ENCODE results near the gene TJP1.

The TJP1 gene

GRCh38 chr15:29844290-29844903 lies 22.1 kb upstream of the TJP1 start:
- no peak for TF ChIP-seq TCF4 (CRISPR knock-in tag; IDR thresholded peaks at IDR 0.05; ENCODE audit: borderline replicate concordance)
- TF ChIP-seq ISL1 (CRISPR knock-in tag; IDR thresholded peaks at IDR 0.05): no peak
- no peak for TF ChIP-seq ARNTL (CRISPR knock-in tag; IDR thresholded peaks at IDR 0.05; ENCODE audit: borderline replicate concordance, low read depth)
- TF ChIP-seq BACH2 (CRISPR knock-in tag; IDR thresholded peaks at IDR 0.05; ENCODE audit: borderline replicate concordance): no peak
- TF ChIP-seq OSR1 (CRISPR knock-in tag; IDR thresholded peaks at IDR 0.05): no peak
- no peak for TF ChIP-seq PPARA (CRISPR knock-in tag; IDR thresholded peaks at IDR 0.05; ENCODE audit: borderline replicate concordance)
- ATAC-seq: no peak

GRCh38 chr15:29842290-29842689 lies 20.0 kb upstream of the TJP1 start:
- ATAC-seq: no peak
- TF ChIP-seq ZNF8 (CRISPR knock-in tag; IDR thresholded peaks at IDR 0.05): no peak
- no peak for TF ChIP-seq ZFP3 (CRISPR knock-in tag; IDR thresholded peaks at IDR 0.05)
- no peak for TF ChIP-seq CSRNP3 (CRISPR knock-in tag; IDR thresholded peaks at IDR 0.05)
- no peak for TF ChIP-seq ZNF70 (CRISPR knock-in tag; IDR thresholded peaks at IDR 0.05)
- TF ChIP-seq RARB (CRISPR knock-in tag; IDR thresholded peaks at IDR 0.05): no peak
- TF ChIP-seq TCF4 (CRISPR knock-in tag; IDR thresholded peaks at IDR 0.05; ENCODE audit: borderline replicate concordance): no peak
- no peak for TF ChIP-seq TSHZ2 (CRISPR knock-in tag; IDR thresholded peaks at IDR 0.05)
- TF ChIP-seq OSR1 (CRISPR knock-in tag; IDR thresholded peaks at IDR 0.05): no peak
- no peak for TF ChIP-seq CSDC2 (CRISPR knock-in tag; IDR thresholded peaks at IDR 0.05)
- no peak for TF ChIP-seq PATZ1 (CRISPR knock-in tag; IDR thresholded peaks at IDR 0.05; ENCODE audit: borderline replicate concordance)
- no peak for TF ChIP-seq BACH2 (CRISPR knock-in tag; IDR thresholded peaks at IDR 0.05; ENCODE audit: borderline replicate concordance)
- TF ChIP-seq CREB5 (CRISPR knock-in tag; IDR thresholded peaks at IDR 0.05; ENCODE audit: low read depth): no peak
- no peak for TF ChIP-seq ARNTL (CRISPR knock-in tag; IDR thresholded peaks at IDR 0.05; ENCODE audit: borderline replicate concordance, low read depth)
- no peak for TF ChIP-seq PPARA (CRISPR knock-in tag; IDR thresholded peaks at IDR 0.05; ENCODE audit: borderline replicate concordance)

GRCh38 chr15:29840926-29841325 lies 18.7 kb upstream of the TJP1 start:
- TF ChIP-seq TOX (CRISPR knock-in tag; IDR thresholded peaks at IDR 0.05; ENCODE audit: borderline replicate concordance): no peak
- no peak for TF ChIP-seq ESRRG (CRISPR knock-in tag; IDR thresholded peaks at IDR 0.05)
- no peak for TF ChIP-seq ZC3H10 (CRISPR knock-in tag; IDR thresholded peaks at IDR 0.05)
- no peak for TF ChIP-seq POU6F1 (CRISPR knock-in tag; IDR thresholded peaks at IDR 0.05; ENCODE audit: borderline replicate concordance, low read depth)
- no peak for TF ChIP-seq RARB (CRISPR knock-in tag; IDR thresholded peaks at IDR 0.05)
- TF ChIP-seq CSDC2 (CRISPR knock-in tag; IDR thresholded peaks at IDR 0.05): no peak
- TF ChIP-seq CREB5 (CRISPR knock-in tag; IDR thresholded peaks at IDR 0.05; ENCODE audit: low read depth): no peak
- TF ChIP-seq ARNTL (CRISPR knock-in tag; IDR thresholded peaks at IDR 0.05; ENCODE audit: borderline replicate concordance, low read depth): no peak
- TF ChIP-seq TSHZ2 (CRISPR knock-in tag; IDR thresholded peaks at IDR 0.05): no peak
- no peak for ATAC-seq
